ENCODE results near the gene CPED1.
"Not testable (repeated sequence)": the region's sequence is repeated elsewhere in the genome, so short reads cannot be mapped to it uniquely, and the experiment has no call there.

The CPED1 gene

DNA sequence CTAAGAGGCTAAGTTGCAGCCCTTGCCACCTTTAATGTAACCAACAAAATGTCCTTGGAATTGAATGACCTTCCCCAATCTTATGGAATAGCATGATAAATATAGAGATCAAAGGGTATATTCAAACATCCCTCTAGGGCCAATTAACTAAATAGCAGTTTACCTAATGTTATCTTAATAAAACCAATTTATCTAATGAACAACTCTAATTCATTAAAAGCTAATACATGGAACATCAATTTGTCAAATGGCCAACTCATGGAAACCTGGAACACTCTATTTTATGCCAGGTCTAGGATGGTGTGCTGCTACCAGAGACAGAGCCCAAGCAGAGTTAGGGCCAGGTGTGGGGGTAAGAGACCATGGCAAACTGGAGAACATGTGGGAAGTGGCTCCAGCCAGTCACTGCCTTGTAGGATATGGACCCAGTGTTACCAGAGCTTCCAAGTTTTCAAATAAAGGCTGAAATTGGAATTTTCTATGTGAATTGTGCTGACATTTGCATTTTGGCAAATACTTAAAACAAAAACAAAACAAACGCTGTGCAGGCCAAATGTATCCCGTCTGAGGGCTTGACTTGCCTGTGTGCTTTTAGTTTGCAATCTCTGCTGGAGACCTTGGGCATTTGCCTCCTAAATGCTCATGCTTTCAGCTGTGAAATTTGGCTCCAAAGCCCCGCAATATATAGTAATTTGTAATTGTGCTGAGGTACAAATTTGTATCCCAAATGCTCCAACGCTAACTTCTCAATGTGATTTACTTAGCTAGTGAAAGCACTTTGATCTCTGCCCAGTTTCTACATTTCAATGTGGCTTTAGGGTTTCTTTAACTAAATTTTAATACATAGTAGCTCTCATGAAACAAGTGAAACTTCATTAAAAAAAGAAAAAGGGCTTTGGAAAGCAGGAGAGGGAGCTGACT, 55.1 kb downstream of the CPED1 start:
- DNase-seq, result no peak

DNA sequence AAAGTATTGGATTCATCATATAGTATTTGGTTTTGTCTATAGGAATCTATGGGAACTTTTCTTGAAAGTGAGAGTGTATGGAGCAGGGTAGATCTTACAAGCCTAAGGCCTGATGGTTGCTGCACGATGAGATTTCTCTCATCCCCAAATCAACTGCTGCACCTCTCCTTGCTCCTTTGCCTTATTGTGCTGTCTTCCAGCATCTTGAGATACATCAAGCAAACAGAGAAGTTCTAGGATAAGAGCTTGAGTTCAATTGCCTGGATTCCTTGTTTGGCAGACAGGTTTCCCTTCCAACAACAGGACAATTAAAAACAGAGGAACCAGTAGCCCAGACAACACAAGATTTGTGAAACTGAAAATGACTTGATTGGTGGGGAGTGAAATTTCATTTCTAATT, 56.6 kb downstream of the CPED1 start:
- no peak for DNase-seq

DNA sequence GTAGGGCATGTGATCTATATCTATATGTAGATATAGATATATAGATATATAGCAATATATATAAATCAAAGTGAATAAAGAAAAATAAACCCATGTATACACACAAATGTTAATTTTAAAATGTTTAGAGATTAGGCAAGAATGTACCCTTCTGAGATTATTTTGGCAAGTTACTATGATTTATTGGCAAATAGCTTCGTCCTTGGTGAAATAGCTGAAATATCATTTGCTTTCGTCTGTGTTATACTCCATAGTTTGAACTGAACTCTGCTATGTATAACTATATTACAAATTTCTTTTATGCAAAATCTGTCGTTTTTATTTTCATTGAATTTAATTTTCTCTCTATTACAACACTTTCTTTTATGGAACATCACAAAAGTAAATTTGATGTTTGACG, 57.5 kb downstream of the CPED1 start:
- DNase-seq, result no peak

DNA sequence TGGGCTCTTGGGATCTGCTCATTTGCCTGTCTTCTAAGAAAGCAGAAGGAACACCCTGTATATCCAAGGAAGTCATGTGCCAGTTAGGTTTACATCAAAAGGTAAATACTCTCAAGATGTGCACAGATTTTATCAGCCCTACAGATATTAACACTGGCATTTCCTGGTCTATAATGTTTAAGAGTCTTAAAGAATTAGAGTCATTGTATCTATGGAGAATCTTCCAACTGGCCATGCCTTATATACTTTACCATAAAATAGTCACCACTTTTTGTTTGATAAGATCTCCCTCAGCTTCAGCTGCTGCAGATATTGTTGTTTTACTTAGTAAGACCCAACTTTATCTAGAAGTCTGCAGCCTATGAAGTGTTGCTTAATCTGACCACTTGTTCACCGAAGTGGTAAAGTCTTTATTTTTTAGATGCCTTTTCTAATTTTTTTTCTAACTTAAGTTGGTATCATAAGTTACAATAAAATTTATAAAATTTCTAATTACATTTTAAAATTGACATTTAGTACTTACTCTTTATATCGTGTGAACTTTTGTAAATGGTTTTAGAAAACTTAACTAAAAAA, 58.5 kb downstream of the CPED1 start:
- DNase-seq, result no peak

DNA sequence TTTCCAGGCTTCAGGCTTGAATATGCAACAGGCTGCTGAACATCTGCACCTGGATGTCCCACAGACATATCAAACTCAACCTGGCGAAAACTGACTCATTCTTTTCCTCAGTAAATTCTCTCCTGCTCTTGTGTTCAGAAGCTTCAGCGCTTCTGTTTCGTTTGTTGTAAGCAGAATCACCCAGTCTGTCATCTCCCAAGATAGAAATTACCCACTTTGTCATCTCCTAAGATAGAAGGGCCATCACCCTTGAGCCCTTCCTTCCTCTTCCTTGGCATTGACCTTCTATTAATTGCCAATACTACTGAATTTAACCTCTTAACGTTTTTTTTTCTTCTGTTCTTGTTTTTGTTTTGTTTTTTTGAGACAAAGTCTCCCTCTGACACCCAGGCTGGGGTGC, 59.7 kb downstream of the CPED1 start:
- no peak for DNase-seq

DNA sequence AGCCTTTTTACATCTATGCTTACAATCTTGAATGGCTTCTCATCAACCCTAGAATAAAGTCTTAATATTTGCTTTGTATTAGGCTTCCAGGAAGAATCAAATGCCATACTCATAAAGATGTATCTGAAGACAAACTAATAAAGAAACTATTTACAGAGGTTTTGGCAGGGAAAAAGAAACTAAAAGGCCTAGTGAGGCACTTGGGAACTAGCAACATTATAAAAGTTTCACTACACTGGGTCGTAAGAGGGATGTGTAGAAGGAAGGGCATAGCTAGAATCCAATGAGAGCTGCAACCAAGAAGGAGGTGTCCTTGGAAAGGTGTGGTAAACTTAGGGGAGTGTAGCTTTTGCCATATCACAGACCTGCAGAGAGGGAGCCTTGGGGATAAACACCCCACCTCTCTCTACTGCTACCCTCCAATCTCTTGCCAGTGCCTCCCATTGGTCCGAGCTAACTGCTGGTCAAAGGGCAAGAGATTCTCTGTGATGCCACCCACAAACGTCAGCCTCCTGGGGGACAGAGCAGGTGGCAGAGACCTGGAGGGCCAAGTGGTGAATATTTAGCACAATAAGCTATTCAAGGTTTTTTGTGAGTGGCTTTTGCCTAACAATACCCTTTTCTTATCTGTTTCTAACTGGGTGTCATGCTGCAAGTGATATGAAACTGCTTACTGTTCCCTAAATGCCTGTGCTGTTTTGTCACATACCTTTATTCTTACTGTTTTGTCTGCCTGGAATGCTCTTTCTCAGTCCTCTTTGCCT, 60.7 kb downstream of the CPED1 start:
- DNase-seq, result no peak

DNA sequence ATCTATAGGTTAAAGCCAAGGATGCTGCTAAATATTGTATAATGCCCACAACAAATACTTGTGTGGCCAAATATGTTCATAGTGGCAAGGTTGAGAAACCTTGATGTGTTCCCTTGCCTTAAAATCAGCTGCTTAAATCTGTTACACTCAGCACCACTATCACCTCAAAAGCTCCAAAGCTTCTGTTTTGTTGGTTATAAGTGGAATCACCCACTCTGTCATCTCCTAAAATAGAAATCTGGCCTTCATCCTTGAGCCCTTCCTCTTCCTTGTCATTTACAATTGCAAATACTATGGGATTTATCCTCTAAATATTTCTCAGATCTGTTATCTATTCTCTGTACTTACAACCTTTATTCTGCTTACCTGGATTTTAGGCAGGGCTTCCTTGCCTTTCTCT, 61.4 kb downstream of the CPED1 start:
- DNase-seq, result no peak

DNA sequence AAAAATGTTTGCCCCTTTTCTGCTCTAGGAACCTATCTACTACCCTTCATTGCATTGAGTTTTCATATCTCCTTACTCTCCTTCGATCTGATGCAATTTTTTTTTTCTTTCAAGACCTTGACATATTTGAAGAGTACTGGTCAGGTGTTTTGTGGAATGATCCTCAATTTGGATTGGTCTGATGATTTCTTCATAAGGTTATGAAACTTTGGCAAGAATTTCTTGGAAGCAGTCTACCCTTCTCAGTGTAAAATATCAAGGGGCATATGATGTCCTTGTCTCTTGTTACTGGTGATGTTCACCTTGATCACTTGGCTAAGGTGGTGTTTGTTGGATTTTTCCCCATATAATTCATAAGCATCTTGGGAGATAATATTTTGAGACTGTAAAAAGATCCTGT, 64.7 kb downstream of the CPED1 start:
- no peak for DNase-seq

DNA sequence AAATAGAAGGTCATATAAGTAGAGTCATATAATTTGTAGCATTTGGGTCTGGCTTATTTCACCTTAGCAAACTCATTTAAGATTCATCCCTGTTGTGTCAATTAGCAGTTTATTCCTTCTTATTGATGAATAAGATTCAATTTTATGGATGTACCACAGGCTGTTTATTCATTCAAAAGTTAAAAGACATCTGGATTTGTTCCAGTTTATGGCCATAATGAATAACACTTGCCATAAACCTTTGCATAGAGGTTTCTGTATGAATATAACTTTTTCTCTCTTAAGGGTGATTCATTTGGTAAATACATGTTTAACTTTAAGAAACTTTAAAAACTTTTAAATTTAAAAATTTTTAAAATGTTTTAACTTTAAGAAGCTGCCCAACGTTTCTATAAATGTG, 66.4 kb downstream of the CPED1 start:
- DNase-seq, result no peak

DNA sequence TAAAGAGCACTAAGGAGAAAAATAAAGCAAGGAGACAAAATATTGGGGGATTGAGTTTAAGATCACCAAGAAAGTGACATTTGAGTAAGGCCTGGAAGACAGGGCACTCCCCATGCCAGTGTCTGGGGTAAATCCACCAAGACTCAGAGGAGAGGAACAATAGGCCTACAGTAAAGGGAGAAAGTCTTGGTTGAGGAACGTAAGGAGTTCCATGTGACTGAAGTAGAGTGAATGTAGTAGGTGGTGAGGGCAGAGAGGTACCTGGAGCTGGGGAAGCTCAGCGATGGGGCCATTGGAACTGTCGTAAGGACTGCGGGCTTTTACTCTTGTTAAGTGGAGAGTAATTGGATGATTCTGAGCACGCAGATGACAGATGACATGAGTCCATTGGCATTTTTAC, 69.4 kb downstream of the CPED1 start:
- DNase-seq, result peak; percentile 60

DNA sequence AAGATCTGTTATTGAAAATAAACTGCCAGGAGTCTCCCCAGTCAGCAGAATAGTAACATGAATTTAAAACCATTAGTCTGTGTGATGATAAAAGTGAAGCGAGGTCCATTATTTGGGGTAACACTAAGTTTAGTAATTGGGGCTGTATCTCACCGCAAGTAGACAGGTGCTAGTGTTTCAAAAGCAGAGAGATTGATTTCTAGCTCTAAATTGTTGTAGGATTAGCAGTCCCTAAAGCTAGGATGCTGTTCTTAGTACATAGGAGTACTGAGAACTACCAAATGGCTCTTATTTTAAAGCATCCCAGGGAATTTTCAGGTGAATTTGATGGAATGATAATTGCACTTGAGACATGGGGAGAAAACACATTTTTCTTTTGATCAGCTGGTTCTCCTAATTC, 70.5 kb downstream of the CPED1 start:
- DNase-seq, result no peak

DNA sequence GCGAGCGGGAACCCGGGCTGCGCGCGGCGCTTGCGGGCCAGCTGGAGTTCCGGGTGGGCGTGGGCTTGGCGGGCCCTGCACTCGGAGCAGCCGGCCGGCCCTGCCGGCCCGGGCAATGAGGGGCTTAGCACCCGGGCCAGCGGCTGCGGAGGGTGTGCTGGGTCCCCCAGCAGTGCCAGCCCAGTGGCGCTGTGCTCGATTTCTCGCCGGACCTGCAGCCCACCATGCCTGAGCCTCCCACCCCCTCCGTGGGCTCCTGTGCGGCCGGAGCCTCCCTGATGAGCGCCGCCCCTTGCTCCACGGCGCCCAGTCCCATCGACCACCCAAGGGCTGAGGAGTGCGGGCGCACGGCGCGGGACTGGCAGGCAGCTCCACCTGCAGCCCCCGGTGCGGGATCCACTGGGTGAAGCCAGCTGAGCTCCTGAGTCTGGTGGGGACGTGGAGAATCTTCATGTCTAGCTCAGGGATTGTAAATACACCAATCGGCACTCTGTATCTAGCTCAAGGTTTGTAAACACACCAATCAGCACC, 71.5 kb downstream of the CPED1 start:
- not testable (repeated sequence) for DNase-seq

DNA sequence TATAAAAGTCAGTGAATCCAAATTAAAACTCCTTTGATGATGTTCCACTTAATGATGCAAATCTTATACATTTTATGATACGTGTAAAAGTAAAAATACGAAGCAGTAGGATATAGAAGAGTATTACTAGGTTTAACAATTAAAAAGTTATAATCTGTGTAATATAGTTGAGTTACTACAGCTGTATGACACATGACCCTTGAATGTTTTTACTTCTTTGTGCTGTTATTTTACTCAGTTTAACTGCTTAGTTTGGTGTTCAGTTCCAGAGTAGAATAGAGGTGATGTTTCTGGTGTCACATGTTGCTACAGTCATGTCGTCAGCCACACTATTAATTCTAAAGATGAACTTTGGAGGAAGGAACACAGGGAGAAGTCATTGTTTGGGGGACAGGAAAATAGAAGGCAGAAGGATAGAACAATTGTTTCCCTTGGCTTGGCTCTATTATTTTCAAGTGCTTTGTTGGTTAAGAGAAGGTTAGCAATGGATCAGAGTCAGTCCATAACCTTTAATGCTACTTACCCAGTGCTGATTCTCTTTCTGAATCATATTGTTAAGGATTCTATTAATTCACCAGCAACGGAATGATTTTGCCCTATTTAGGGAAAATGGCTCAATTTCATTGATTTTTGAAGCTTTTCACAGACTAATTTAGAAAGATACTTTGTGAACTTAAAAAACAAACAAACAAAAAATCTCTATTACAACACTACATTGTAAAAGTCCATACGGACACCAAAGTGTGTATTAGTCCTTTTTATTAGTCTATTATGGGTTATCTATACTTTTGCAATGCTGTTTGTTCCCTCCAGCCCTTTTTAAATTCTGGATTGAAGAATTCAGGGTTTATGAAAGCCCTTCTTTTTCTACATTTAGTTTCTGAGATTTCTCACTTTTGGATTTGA, 73.4 kb downstream of the CPED1 start:
- no peak for DNase-seq

DNA sequence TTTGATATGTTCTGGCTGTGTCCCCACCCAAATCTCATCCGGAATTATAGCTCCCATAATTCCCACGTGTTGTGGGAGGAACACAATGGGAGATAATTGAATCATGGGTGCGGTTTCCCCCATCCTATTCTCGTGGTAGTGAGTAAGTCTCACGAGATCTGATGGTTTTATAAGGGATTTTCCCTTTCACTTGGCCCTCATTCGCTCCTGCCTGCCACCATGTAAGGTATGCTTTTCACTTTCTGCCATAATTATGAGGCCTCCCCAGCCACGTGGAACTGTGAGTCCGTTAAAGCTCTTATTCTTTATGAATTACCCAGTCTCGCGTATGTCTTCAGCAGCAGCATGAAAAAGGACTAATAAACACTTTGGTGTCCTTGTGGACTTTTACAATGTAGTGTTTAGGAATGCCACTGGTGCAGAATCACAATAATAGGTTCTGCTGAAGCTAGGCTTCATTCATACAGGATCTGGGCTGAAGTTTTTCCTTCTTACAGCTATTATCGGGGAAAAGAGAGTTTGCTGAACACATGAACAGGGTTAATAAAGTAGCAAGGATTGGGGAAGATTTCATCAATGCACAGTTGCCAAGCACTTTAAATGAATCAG, 74.3 kb downstream of the CPED1 start:
- DNase-seq, result no peak

DNA sequence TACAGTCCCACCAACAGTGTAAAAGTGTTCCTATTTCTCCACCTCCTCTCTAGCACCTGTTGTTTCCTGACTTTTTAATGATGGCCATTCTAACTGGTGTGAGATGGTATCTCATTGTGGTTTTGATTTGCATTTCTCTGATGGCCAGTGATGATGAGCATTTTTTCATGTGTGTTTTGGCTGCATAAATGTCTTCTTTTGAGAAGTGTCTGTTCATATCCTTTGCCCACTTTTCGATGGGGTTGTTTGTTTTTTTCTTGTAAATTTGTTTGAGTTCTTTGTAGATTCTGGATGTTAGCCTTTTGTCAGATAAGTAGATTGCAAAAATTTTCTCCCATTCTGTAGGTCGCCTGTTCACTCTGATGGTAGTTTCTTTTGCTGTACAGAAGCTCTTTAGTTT, 79.2 kb downstream of the CPED1 start:
- not testable (repeated sequence) for DNase-seq

DNA sequence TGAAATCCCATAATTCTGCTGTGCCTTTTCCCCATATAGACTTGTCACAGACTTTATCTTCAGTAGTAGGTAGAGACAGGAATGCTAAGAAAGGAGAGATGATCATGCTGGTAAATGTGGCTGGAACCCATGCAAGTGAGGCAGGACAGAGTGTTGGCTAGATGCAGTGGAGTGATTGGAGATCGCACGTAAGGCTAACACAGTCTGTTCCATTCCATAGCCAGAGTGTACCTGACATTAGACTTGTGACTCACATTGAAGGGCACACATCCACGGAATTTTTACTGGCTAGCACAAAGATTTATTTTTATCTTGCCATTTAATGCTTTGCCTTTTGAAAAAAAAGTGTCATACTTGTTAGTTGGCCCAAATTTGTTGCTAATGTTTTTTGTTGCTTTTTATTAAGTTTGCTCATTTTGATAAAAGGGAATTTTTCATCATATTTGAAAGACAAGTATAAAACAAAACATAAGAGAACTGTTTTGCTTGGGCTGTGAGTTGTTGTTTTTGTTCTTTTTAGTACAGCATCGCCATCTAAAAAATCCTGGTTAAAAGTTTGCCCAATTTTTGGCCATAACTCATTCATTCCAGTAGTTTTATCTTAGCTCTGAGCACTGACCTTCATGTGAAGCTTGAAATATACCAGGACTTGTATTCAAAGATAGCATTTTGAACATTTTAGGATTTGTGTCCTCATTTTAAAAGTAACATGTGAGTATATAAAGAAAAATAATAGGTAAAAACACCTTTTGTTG, 81.0 kb downstream of the CPED1 start:
- no peak for DNase-seq

DNA sequence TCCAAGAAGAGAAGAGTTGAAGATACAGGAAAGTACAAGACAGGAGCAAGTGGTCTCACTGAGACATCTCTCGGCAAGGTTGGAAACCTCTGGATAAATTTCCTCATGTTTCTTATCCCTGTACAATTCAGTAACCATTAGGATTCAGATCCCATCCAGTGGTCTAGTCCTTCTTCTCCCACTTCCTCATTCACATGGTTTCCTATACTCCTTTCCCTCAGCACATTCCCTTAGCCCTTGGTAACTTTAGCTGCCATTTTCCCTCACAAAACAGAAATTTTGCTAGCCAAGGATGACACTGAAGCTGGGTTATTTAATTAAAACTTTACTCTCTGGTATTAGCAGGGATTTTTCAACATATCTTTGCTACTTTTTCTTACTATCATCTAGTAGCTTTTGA, 82.6 kb downstream of the CPED1 start:
- no peak for DNase-seq

DNA sequence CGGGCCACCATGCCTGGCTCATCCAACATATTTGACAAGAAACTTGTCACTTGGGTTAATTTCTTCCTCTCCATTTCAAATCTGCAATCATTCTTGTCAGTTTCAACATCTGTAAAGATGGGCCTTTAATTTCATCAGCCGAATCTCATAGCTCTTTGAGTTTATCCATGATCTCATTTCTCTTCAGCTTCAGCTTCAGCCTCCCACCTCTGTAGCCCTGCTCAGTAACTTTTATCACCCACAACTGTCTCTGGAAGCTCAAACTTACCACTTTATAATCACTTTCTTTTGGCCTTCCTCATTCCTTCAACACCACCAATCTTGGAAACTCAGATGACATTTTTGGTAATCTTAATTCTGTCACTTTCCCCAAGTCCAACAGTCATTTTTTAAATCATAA, 83.2 kb downstream of the CPED1 start:
- no peak for DNase-seq

DNA sequence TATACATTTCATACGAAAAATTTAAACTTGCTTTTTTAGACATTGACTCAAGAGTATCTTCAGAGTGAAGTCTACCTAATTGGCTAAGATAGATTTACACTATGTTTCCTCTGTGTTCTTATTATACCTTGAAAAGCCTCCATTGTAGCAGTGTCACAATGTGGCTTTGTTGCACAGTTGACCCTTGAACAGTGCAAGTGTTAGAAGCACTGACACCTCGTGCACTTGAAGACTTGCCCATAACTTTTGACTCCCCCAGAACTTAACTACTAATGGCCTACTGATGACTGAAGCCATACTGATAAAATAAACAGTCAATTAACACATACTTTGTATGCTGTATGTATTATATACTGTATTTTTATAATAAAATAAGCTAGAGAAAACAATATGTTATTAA, 84.3 kb downstream of the CPED1 start:
- DNase-seq, result no peak

DNA sequence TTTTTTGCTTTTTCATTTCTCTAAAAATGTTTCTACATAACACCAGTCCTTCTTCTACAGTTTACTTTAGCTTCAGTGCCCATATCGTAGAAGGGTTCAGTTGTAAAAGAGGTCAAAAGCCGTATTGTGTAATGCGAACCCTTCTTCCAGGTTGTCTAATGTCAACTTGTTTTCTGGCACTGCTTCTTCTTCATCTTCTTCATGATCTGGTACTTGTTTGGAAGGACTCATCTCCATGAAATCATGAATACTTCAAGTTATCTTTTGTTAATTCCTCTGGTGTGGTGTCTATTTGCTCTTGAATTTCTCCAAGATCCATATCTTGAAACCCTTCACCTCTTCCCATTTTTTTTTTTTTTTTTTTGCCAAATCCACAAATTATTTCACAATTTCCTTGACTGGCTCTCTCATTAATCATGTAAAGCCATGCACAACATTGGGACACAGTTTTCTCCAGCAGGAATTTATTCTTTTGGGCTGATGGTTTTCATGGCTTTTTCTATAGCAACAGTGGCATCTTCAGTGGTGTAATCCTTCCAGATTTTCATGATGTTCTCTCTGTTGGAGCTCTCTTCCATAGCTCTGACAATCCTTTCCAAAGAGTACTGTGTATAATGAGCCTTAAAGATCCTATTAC, 85.1 kb downstream of the CPED1 start:
- DNase-seq, result no peak

DNA sequence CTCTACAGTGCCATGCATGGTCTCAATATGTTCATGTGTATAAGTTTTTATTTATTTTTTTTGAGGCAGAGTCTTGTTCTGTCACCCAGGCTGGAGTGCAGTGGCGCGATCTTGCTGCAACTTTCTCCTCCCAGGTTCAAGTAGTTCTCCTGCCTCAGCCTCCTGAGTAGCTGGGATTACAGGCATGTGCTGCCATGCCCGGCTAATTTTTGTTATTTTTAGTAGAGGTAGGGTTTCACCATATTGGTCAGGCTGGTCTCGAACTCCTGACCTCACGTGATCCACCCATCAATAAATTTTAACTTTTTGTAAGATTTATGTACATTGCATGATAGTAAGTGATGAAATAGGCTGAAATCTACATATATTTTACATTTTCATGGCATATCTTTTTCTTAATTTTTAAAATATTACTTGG, 86.9 kb downstream of the CPED1 start:
- not testable (repeated sequence) for DNase-seq
